Astrocyte (in vitro differentiated cells and primary cell): Measurements from ENCODE around the gene CTH. TPM values are rescaled to one million over a fixed set of nuclear protein-coding genes. Genes with fewer than 3 reads are reported as not detected.

Source experiments
- DNase-seq: peaks from one replicate; pipeline ENCODE4 v3.0.0-alpha.2; 2010; ENCODE audit warnings: low read depth
- FAIRE-seq: peaks from 2 replicates; lab custom pipeline; 2011; peaks lifted over from hg19 to GRCh38; lab: Jason Lieb, UNC
- H2AFZ ChIP-seq: 2 replicates; pipeline ENCODE4 v1.6.0; 2012; ENCODE audit warnings: low read depth, low read length, inconsistent platforms
- H3K27ac ChIP-seq: 2 replicates; pipeline ENCODE4 v1.5.1; 2011; ENCODE audit warnings: low read depth, low read length, inconsistent platforms
- H3K27me3 ChIP-seq: 2 replicates; pipeline ENCODE4 v1.6.0; 2011; ENCODE audit warnings: low read length, inconsistent platforms; ENCODE audit not compliant: insufficient read depth
- H3K36me3 ChIP-seq: 2 replicates; pipeline ENCODE4 v1.5.1; 2011; ENCODE audit warnings: low read length, inconsistent platforms; ENCODE audit not compliant: insufficient read depth
- H3K4me1 ChIP-seq: 2 replicates; pipeline ENCODE4 v1.5.1; 2011; ENCODE audit warnings: low read length, inconsistent platforms; ENCODE audit not compliant: insufficient read depth
- H3K4me2 ChIP-seq: 2 replicates; pipeline ENCODE4 v1.6.0; 2012; ENCODE audit warnings: low read length, inconsistent platforms
- H3K4me3 ChIP-seq: 2 replicates; pipeline ENCODE4 v1.5.1; 2011; ENCODE audit warnings: low read depth, mild to moderate bottlenecking, low read length, inconsistent platforms; ENCODE audit not compliant: insufficient read depth
- H3K79me2 ChIP-seq: 2 replicates; pipeline ENCODE4 v1.6.0; 2012; ENCODE audit warnings: mild to moderate bottlenecking, low read length, inconsistent platforms; ENCODE audit not compliant: insufficient read depth
- H3K9ac ChIP-seq: 2 replicates; pipeline ENCODE4 v1.6.0; 2012; ENCODE audit warnings: mild to moderate bottlenecking, low read length, inconsistent platforms
- H3K9me3 ChIP-seq: 2 replicates; pipeline ENCODE4 v1.5.1; 2012; ENCODE audit warnings: low read depth, mild to moderate bottlenecking, low read length, inconsistent platforms; ENCODE audit not compliant: insufficient read depth
- H4K20me1 ChIP-seq: 2 replicates; pipeline ENCODE4 v1.6.0; 2012; ENCODE audit warnings: low read length, inconsistent platforms; ENCODE audit not compliant: insufficient read depth
- H3K27ac Mint-ChIP-seq: one replicate; pipeline ENCODE4 v1.8.0; 2021; ENCODE audit warnings: mild to moderate bottlenecking, mixed read lengths; ENCODE audit not compliant: unreplicated experiment
- H3K27me3 Mint-ChIP-seq: one replicate; pipeline ENCODE4 v1.8.0; 2021; ENCODE audit warnings: low read depth, mixed read lengths; ENCODE audit not compliant: unreplicated experiment
- H3K36me3 Mint-ChIP-seq: one replicate; pipeline ENCODE4 v1.8.0; 2021; ENCODE audit warnings: low read depth, mixed read lengths; ENCODE audit not compliant: unreplicated experiment
- H3K4me1 Mint-ChIP-seq: one replicate; pipeline ENCODE4 v1.8.0; 2021; ENCODE audit warnings: low read depth, mixed read lengths; ENCODE audit not compliant: unreplicated experiment
- H3K4me3 Mint-ChIP-seq: one replicate; pipeline ENCODE4 v1.8.0; 2021; ENCODE audit warnings: mild to moderate bottlenecking, moderate library complexity, mixed read lengths; ENCODE audit not compliant: unreplicated experiment
- H3K9me3 Mint-ChIP-seq: one replicate; pipeline ENCODE4 v1.8.0; 2021; ENCODE audit warnings: mild to moderate bottlenecking, mixed read lengths; ENCODE audit not compliant: unreplicated experiment
- CTCF ChIP-seq: IDR thresholded peaks from 2 replicates; pipeline ENCODE4 v1.5.1; 2011; ENCODE audit warnings: low read depth, mild to moderate bottlenecking, inconsistent platforms, low read length, moderate library complexity; ENCODE audit not compliant: insufficient read depth
- EZH2 ChIP-seq: IDR thresholded peaks from 2 replicates; pipeline ENCODE4 v1.6.1; 2012; ENCODE audit warnings: mild to moderate bottlenecking, low read length, inconsistent platforms; ENCODE audit not compliant: insufficient read depth
- total RNA-seq: library from RNA; stranded (reverse); gene quantifications from 2 replicates; pipeline ENCODE4 v1.2.1, GENCODE V29; 2021

The CTH gene
- total RNA-seq, 1 donor from 2014 or later = 23.7 TPM

GRCh38 chr1:70487910-70488665 is 77.0 kb downstream of the CTH start:
- H3K36me3 Mint-ChIP-seq = no peaks in the 10 kb centered on the region
- Histone ChIP-seq H2AFZ (no peak overlapping the region), H3K27me3 (no peaks in the 10 kb centered on the region), H3K4me2 (peak overlapping the region; percentile 39), H3K36me3 (no peaks in the 10 kb centered on the region), H3K9me3 (no peaks in the 10 kb centered on the region), H3K9ac (no peak overlapping the region), H3K4me1 (peaks cover 15% of the 10 kb centered on the region), H3K4me3 (no peak overlapping the region), H3K27ac (no peak overlapping the region), H4K20me1 (no peaks in the 10 kb centered on the region), H3K79me2 (no peaks in the 10 kb centered on the region)
- TF ChIP-seq CTCF (peak; percentile 71), EZH2 (no peak)
- FAIRE-seq (no peak), DNase-seq (peak; percentile 22)
- H3K4me3 Mint-ChIP-seq = no peak overlapping the region
- peak overlapping the region; percentile 87 for H3K27ac Mint-ChIP-seq
- H3K4me1 Mint-ChIP-seq = peaks cover 28% of the 10 kb centered on the region
- peaks cover 2% of the 10 kb centered on the region for H3K27me3 Mint-ChIP-seq
- H3K9me3 Mint-ChIP-seq = no peaks in the 10 kb centered on the region

Other genes with a start within 250 kb of the CTH start
- gene LRRC40, start 205.7 kb upstream of the CTH start, total RNA-seq = 18.3 and 20.2 TPM in 2 replicates
- 175 and 185 TPM in 2 replicates for gene SRSF11, start 189.9 kb upstream of the CTH start, total RNA-seq
- 19.4 and 22.0 TPM in 2 replicates for gene ANKRD13C, start 56.5 kb upstream of the CTH start, total RNA-seq